GM12878 (cell line): ENCODE data around the gene IFNL2. TPM values are rescaled to one million over a fixed set of nuclear protein-coding genes. Genes with fewer than 3 reads are reported as not detected.
A peak's percentile ranks its signal among the peaks of the same experiment; 100 is the strongest.

ENCODE experiments used
- ATAC-seq: fragments of 200-7000 bp; cut with Tn5 transposase; 3 replicates; pipeline ENCODE4 v1.9.1; 2020; ENCODE audit warnings: mild to moderate bottlenecking, moderate library complexity
- BruUV-seq: library from RNA; stranded (reverse); fragments of 400-500 nt; replicated peaks from 2 replicates; lab custom pipeline; 2021; lab: Mats Ljungman, UMichigan
- CTCF ChIA-PET: fragments of 300-600 bp; sonication (Branson Sonifier 250); formaldehyde crosslinking; extraction: SDS; loops from one replicate; lab custom pipeline; 2021; ENCODE audit warnings: inconsistent platforms; lab: Yijun Ruan, JAX
- POLR2A ChIA-PET: fragments of 350-600 bp; formaldehyde crosslinking; extraction: SDS; loops from one replicate; lab custom pipeline; 2021; ENCODE audit warnings: inconsistent platforms; lab: Charles Lee
- RAD21 ChIA-PET: fragments of 300-600 bp; sonication (Branson Sonifier 250); formaldehyde crosslinking; loops from one replicate; lab custom pipeline; 2023; ENCODE audit warnings: antibody characterized with exemption; ENCODE audit not compliant: unreplicated experiment; lab: Charles Lee
- SMC1A ChIA-PET: fragments of 300-600 bp; sonication (Branson Sonifier 250); formaldehyde crosslinking; loops from one replicate; lab custom pipeline; 2023; ENCODE audit not compliant: unreplicated experiment, uncharacterized antibody; lab: Charles Lee
- DNase-seq: peaks from one replicate; pipeline ENCODE4 v3.0.0-alpha.2; 2011; ENCODE audit warnings: low read depth, low spot score
- FAIRE-seq: peaks from 3 replicates; lab custom pipeline; 2011; peaks lifted over from hg19 to GRCh38; lab: Jason Lieb, UNC
- H2AFZ ChIP-seq: 2 replicates; pipeline ENCODE4 v1.6.0; 2011; ENCODE audit warnings: low read depth, low read length, control low read depth; ENCODE audit not compliant: control insufficient read depth
- H3K27ac ChIP-seq: 2 replicates; pipeline ENCODE4 v1.5.1; 2011; ENCODE audit warnings: control low read depth; ENCODE audit not compliant: control insufficient read depth, insufficient read depth
- H3K27me3 ChIP-seq, 2 experiments: replicated peaks in 1 of 2; 2 replicates each; pipeline versions ENCODE4 v1.6.0 to v1.6.1; 2011; ENCODE audit warnings: low read length in 1 of 2; ENCODE audit not compliant: control insufficient read depth in 2 of 2, insufficient read depth in 2 of 2
- H3K36me3 ChIP-seq, 2 experiments: 2 replicates each; pipeline ENCODE4 v1.5.1; 2011; ENCODE audit warnings: low read length in 1 of 2; ENCODE audit not compliant: control insufficient read depth in 2 of 2, insufficient read depth in 2 of 2
- H3K4me1 ChIP-seq: 2 replicates; pipeline ENCODE4 v1.6.1; 2011; ENCODE audit warnings: mild to moderate bottlenecking, low read length, moderate library complexity, mixed read lengths; ENCODE audit not compliant: control insufficient read depth, insufficient read depth
- H3K4me2 ChIP-seq: 2 replicates; pipeline ENCODE4 v1.6.0; 2011; ENCODE audit warnings: control low read depth; ENCODE audit not compliant: control insufficient read depth, insufficient read depth
- H3K4me3 ChIP-seq: fragments of 200-600 bp; sonication (generic); 2 replicates; pipeline ENCODE4 v1.5.1; 2016
- H3K79me2 ChIP-seq: 2 replicates; pipeline ENCODE4 v1.6.0; 2011; ENCODE audit warnings: low read length; ENCODE audit not compliant: control insufficient read depth, insufficient read depth
- H3K9ac ChIP-seq: 2 replicates; pipeline ENCODE4 v1.8.0; 2011; ENCODE audit warnings: low read length, control low read depth, mixed read lengths; ENCODE audit not compliant: control insufficient read depth, insufficient read depth
- H3K9me3 ChIP-seq: replicated peaks from 3 replicates; pipeline ENCODE4 v1.5.1; 2011; ENCODE audit warnings: mild to moderate bottlenecking, low read length; ENCODE audit not compliant: control insufficient read depth, insufficient read depth
- H4K20me1 ChIP-seq: 2 replicates; pipeline ENCODE4 v1.6.0; 2011; ENCODE audit not compliant: control insufficient read depth, insufficient read depth
- BCL3 ChIP-seq: IDR thresholded peaks from 2 replicates; pipeline ENCODE4 v1.6.1; 2011; ENCODE audit warnings: borderline replicate concordance, low read depth, mild to moderate bottlenecking, moderate library complexity, low read length; ENCODE audit not compliant: insufficient read depth, poor library complexity, severe bottlenecking
- KDM1A ChIP-seq: fragments of 200-600 bp; sonication (generic); IDR thresholded peaks from 2 replicates; pipeline ENCODE4 v1.6.1; 2016; ENCODE audit warnings: borderline replicate concordance
- MEF2A ChIP-seq: IDR thresholded peaks from 2 replicates; pipeline ENCODE4 v1.6.1; 2011; ENCODE audit warnings: low read depth, mild to moderate bottlenecking, low read length, moderate library complexity; ENCODE audit not compliant: insufficient read depth
- NFIC ChIP-seq: IDR thresholded peaks from 2 replicates; pipeline ENCODE4 v1.6.1; 2012; ENCODE audit warnings: low read depth, mild to moderate bottlenecking, inconsistent platforms, low read length, moderate library complexity
- REST ChIP-seq: IDR thresholded peaks from 2 replicates; pipeline ENCODE4 v1.6.1; 2012; ENCODE audit warnings: mild to moderate bottlenecking, low read depth, low read length
- RFX5 ChIP-seq: IDR thresholded peaks from 2 replicates; pipeline ENCODE4 v1.6.1; 2011; ENCODE audit warnings: low read depth, low read length, improper control_type of control experiment
- ZSCAN29 ChIP-seq: fragments of 450-650 bp; IDR thresholded peaks from 2 replicates; pipeline ENCODE4 v1.6.1; 2017; ENCODE audit warnings: mild to moderate bottlenecking, moderate library complexity
- WGBS: methylation state at CpG from one replicate; pipeline ENCODE4 v1.1.6; 2016; ENCODE audit warnings: low lambda C conversion rate; ENCODE audit not compliant: insufficient replicate concordance, insufficient coverage; ENCODE audit errors: missing lambda C conversion rate; 5-methylcytosine and 5-hydroxymethylcytosine counted together
- in situ Hi-C: fragments of 300-500 bp; cut with MboI; formaldehyde crosslinking; loops from 9 replicates; pipeline ENCODE4 v1.14.3; 2018; ENCODE audit warnings: mixed read lengths
- intact Hi-C: fragments of 100-400 bp; cut with micrococcal nuclease; formaldehyde crosslinking; loops from one replicate; pipeline ENCODE4 v1.14.2; 2022; ENCODE audit not compliant: unreplicated experiment
- polyA plus RNA-seq, 11 experiments: library from polyadenylated mRNA; depleted of rRNA in 4 of 11; unstranded in 6 of 11; stranded (reverse) in 5 of 11; fragments of >200 nt; fragmentation: Nextera tagmentation in 4 of 11; fragmentation: Illumina TruSeq in 1 of 11; extraction: Ambion mirVana in 4 of 11; extraction: Trizol in 1 of 11; gene quantifications; 1 replicate in 1 of 11; 2 replicates in 10 of 11; pipeline versions ENCODE4 v1.2.1 to v1.2.3, GENCODE V29; 2011 to 2016; ENCODE audit warnings: inconsistent platforms in 2 of 11, missing spikeins in 2 of 11, low read depth in 1 of 11
- total RNA-seq, 4 experiments: library from RNA; depleted of rRNA in 3 of 4; stranded (reverse); fragments of >200 nt in 3 of 4; fragmentation: Illumina TruSeq in 1 of 4; extraction: Trizol in 1 of 4; gene quantifications; 2 replicates each; pipeline versions ENCODE4 v1.2.1 to v1.2.3, GENCODE V29; 2013 to 2021
- TF ChIP-seq, protein P1 (sequence below): fragments of 450-650 bp; IDR thresholded peaks from 2 replicates; pipeline ENCODE4 v1.6.1; 2014; ENCODE audit warnings: mild to moderate bottlenecking
- TF ChIP-seq, protein P2 (sequence below): fragments of 450-650 bp; IDR thresholded peaks from 2 replicates; pipeline ENCODE4 v1.6.1; 2017; ENCODE audit warnings: borderline replicate concordance

Gene IFNL2
- total and polyA plus RNA-seq, 10 of the 15 experiments (the other 5 are each of a cell fraction or from before 2014, with no cell fraction given) = 0.24 TPM; not detected in 9

DNA sequence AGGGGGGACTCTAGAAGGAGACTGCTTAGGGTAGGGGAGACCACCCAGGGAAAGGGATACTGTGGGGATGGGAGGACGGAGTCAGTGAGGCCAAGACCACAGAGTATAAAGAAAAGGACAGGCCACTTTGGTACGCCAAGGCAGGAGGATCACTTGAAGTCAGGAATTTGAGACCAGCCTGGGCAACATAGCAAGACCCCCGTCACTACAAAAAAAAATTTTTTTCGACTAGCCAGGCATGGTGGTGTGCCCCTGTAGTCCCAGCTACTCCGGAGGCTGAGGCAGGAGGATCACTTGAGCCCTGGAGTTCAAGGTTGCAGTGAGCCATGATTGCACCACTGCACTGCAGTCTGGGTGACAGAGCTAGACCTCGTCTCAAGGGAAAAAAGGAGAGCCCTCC, 30.0 kb upstream of the IFNL2 start:
- RAD21 ChIA-PET = interaction anchor here (0.6 to 1.1 kb wide), 3 partner anchors 90 to 1892 kb away, joined by 3 to 4 read pairs (median 3); no protein-coding TSS in a partner anchor
- no peaks in the 10 kb centered on the region for H4K20me1 ChIP-seq
- intact Hi-C loops (no loop called here), in situ Hi-C loops (no loop called here)
- H2AFZ ChIP-seq = peak overlapping the region; percentile 88
- DNase-seq (no peak), ATAC-seq (no peak), FAIRE-seq (no peak)
- H3K36me3 ChIP-seq = no peaks in the 10 kb centered on the region
- no peaks in the 10 kb centered on the region for H3K27me3 ChIP-seq
- WGBS = 45% methylated on average over 6 of the region's 6 CpGs
- POLR2A ChIA-PET = interaction anchor here (0.9 kb wide), 1 partner anchor 198 kb away, joined by 3 read pairs; the partner anchor contains the start of gene RPS16
- BruUV-seq = no TSS peak
- SMC1A ChIA-PET = no interaction called here
- H3K9ac ChIP-seq = no peak overlapping the region; the same call in 1 of the 2 replicates
- TF ChIP-seq BCL3 (no peak), ZSCAN29 (no peak)
- TF ChIP-seq, protein P1, sequence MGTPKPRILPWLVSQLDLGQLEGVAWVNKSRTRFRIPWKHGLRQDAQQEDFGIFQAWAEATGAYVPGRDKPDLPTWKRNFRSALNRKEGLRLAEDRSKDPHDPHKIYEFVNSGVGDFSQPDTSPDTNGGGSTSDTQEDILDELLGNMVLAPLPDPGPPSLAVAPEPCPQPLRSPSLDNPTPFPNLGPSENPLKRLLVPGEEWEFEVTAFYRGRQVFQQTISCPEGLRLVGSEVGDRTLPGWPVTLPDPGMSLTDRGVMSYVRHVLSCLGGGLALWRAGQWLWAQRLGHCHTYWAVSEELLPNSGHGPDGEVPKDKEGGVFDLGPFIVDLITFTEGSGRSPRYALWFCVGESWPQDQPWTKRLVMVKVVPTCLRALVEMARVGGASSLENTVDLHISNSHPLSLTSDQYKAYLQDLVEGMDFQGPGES = no peak
- CTCF ChIA-PET = interaction anchor here (1.2 kb wide), 1 partner anchor 90 kb away, joined by 4 read pairs; no protein-coding TSS in a partner anchor
- H3K4me3 ChIP-seq = 0 out of 2 replicates have a peak overlapping the region, but pooled peaks have one; percentile 47
- no peaks in the 10 kb centered on the region for H3K9me3 ChIP-seq
- H3K4me2 ChIP-seq = peak overlapping the region; percentile 59; the same call in 1 of the 2 replicates
- no peaks in the 10 kb centered on the region for H3K79me2 ChIP-seq
- peaks cover 7% of the 10 kb centered on the region for H3K4me1 ChIP-seq
- peak overlapping the region; percentile 32 for H3K27ac ChIP-seq

DNA sequence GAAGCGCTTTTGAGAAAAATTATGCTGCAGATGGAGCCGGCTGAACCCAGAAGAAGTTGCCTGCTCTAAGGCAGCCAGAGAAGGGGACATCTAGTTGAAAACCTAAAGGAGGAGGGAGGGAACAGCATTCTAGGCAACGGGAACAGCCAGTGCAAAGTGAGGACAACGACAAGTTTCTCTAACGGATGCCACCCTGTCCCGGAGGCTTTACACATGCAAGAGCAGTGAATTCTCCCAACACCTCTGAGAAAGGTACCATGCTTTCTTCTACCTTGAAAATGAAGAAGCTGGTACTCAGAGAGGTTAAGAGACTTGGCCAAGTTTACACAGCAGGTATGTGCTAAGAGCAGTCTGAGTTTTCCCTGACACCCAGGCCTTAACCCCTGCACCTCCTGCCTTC, 29.3 kb upstream of the IFNL2 start:
- DNase-seq (no peak), FAIRE-seq (no peak), ATAC-seq (no peak)
- Histone ChIP-seq H3K9ac (no peak overlapping the region), H3K27ac (no peak overlapping the region), H2AFZ (no peak overlapping the region), H3K4me2 (no peak overlapping the region), H3K36me3 (no peaks in the 10 kb centered on the region), H3K4me3 (no peak overlapping the region), H3K27me3 (no peaks in the 10 kb centered on the region), H3K9me3 (no peaks in the 10 kb centered on the region), H3K79me2 (no peaks in the 10 kb centered on the region), H4K20me1 (no peaks in the 10 kb centered on the region), H3K4me1 (peaks cover 7% of the 10 kb centered on the region)
- in situ Hi-C loops (no loop called here), intact Hi-C loops (no loop called here)
- ChIA-PET RAD21 (no interaction called here), POLR2A (no interaction called here), SMC1A (no interaction called here), CTCF (no interaction called here)
- 89% methylated on average over 6 of the region's 6 CpGs for WGBS
- BruUV-seq = no TSS peak
- TF ChIP-seq RFX5 (no peak), MEF2A (no peak), REST (no peak), KDM1A (no peak), NFIC (no peak)
- TF ChIP-seq, protein P2, sequence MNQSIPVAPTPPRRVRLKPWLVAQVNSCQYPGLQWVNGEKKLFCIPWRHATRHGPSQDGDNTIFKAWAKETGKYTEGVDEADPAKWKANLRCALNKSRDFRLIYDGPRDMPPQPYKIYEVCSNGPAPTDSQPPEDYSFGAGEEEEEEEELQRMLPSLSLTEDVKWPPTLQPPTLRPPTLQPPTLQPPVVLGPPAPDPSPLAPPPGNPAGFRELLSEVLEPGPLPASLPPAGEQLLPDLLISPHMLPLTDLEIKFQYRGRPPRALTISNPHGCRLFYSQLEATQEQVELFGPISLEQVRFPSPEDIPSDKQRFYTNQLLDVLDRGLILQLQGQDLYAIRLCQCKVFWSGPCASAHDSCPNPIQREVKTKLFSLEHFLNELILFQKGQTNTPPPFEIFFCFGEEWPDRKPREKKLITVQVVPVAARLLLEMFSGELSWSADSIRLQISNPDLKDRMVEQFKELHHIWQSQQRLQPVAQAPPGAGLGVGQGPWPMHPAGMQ = no peak
